ENCODE data around the gene FAM81A. TPM values are rescaled to one million over a fixed set of nuclear protein-coding genes. Genes with fewer than 3 reads are reported as not detected.
A peak's percentile ranks its signal among the peaks of the same experiment; 100 is the strongest.

FAM81A gene
- total RNA-seq, 4 donors from 2014 or later: 0.80 to 8.4 (median 4.6) TPM; not detected in 1

DNA sequence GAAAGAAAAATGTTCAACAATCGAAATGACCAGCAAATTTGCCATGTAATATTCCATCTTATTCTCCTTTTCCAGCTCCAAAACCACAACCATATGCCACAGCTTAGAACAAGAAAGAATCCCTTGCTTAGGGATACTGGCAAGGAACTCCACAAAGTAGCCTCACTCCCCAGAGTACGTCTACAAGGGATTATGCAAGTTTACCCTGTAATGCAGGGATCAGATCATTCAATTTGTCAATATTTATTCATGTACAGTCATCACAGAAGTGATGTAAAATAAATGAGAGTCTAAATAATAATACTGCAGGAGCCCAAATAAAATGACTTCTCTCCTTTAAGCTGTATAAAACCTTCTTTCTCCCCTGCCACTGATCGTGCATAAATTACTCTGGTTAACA lies 41.8 kb upstream of the FAM81A start:
- intact Hi-C loops (cut with DNase I; ENCODE audit: low total_unique reads): no loop called here
- Histone ChIP-seq H3K4me3 (no peak overlapping the region), H3K27ac (no peak overlapping the region), H3K4me1 (peaks cover 0 to 4% (median under 1%) of the 10 kb centered on the region in 4 donors), H3K36me3 (no peaks in the 10 kb centered on the region), H3K9me3 (no peaks in the 10 kb centered on the region), H3K27me3 (no peaks in the 10 kb centered on the region)
- TF ChIP-seq POLR2A (IDR thresholded peaks at IDR 0.05): no peak
- TF ChIP-seq, protein P1, sequence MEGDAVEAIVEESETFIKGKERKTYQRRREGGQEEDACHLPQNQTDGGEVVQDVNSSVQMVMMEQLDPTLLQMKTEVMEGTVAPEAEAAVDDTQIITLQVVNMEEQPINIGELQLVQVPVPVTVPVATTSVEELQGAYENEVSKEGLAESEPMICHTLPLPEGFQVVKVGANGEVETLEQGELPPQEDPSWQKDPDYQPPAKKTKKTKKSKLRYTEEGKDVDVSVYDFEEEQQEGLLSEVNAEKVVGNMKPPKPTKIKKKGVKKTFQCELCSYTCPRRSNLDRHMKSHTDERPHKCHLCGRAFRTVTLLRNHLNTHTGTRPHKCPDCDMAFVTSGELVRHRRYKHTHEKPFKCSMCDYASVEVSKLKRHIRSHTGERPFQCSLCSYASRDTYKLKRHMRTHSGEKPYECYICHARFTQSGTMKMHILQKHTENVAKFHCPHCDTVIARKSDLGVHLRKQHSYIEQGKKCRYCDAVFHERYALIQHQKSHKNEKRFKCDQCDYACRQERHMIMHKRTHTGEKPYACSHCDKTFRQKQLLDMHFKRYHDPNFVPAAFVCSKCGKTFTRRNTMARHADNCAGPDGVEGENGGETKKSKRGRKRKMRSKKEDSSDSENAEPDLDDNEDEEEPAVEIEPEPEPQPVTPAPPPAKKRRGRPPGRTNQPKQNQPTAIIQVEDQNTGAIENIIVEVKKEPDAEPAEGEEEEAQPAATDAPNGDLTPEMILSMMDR (IDR thresholded peaks at IDR 0.05): no peak
- no peak for TF ChIP-seq POLR2AphosphoS5 (IDR thresholded peaks at IDR 0.05)
- no peak for TF ChIP-seq EP300 (IDR thresholded peaks at IDR 0.05; ENCODE audit: low read depth)
- DNase-seq: no peak
- in situ Hi-C loops (cut with MboI; ENCODE audit: low pct_ligation_motif_present in 1 of 4, low pct_unique_long_range_greater_than_20kb in 1 of 4, low sequenced_read_pairs in 3 of 4): no loop called here
- WGBS, 2 donors (ENCODE audit: low coverage in 1 of 2): 41 to 58% methylated on average over 2 to 3 of the region's 3 CpGs

DNA sequence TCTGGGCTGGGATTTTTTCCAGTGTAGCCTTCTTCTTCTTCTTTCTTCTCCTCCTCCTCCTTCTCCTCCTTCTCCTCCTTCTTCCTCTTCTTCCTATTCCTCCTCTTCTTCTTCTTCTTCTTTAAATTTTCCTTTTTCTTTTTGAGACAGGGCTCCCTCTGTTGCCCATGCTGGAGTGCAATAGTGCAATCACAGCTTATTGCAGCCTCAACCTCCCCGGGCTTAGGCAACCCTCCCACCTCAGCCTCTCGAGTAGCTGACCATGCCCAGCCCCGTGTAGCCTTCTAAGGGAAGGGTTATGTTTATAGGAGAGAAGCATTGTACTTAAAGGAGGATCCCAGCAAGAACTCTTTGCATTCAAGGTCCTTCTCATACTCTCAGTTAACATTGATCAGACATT lies 41.3 kb upstream of the FAM81A start:
- no peak for TF ChIP-seq POLR2AphosphoS5 (IDR thresholded peaks at IDR 0.05)
- TF ChIP-seq POLR2A (IDR thresholded peaks at IDR 0.05): no peak
- TF ChIP-seq, protein P1 (IDR thresholded peaks at IDR 0.05): no peak
- no peak for TF ChIP-seq EP300 (IDR thresholded peaks at IDR 0.05; ENCODE audit: low read depth)
- Histone ChIP-seq H3K27me3 (no peaks in the 10 kb centered on the region), H3K27ac (no peak overlapping the region), H3K4me3 (no peak overlapping the region), H3K4me1 (peaks cover 0 to 8% (median 1%) of the 10 kb centered on the region in 4 donors), H3K36me3 (no peaks in the 10 kb centered on the region), H3K9me3 (no peaks in the 10 kb centered on the region)
- intact Hi-C loops (cut with DNase I; ENCODE audit: low total_unique reads): no loop called here
- WGBS, 2 donors (ENCODE audit: low coverage in 1 of 2): 20% methylated on average over 3 of the region's 3 CpGs; no CpG with 5 or more reads in 1 of the 2 donors
- in situ Hi-C loops (cut with MboI; ENCODE audit: low pct_ligation_motif_present in 1 of 4, low pct_unique_long_range_greater_than_20kb in 1 of 4, low sequenced_read_pairs in 3 of 4): no loop called here
- DNase-seq: no peak

DNA sequence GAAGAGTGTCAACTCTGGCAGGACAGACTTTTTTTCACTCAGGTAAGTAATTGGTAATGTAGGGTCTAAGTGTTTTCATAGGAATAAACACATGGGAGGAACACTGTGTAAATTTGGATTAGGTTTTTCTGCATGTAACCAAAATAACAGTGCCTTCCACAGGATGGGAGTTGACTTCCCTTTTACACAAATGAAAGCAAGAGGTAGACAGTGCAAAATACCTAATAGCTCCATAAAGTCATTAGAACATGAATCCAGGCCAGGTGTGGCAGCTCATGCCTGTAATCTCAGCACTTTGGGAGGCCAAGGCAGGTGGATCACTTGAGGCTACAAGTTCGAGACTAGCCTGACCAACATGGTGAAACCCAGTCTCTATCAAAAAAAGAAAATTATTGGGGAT lies 39.8 kb upstream of the FAM81A start:
- in situ Hi-C loops (cut with MboI; ENCODE audit: low pct_ligation_motif_present in 1 of 4, low pct_unique_long_range_greater_than_20kb in 1 of 4, low sequenced_read_pairs in 3 of 4) (no loop called here), intact Hi-C loops (cut with DNase I; ENCODE audit: low total_unique reads) (no loop called here)
- 67 to 83% methylated on average over 1 of the region's 1 CpG for WGBS, 2 donors (ENCODE audit: low coverage in 1 of 2)
- Histone ChIP-seq H3K9me3 (no peaks in the 10 kb centered on the region), H3K4me1 (peaks cover 0 to 14% (median 9%) of the 10 kb centered on the region in 4 donors), H3K4me3 (no peak overlapping the region), H3K27me3 (no peaks in the 10 kb centered on the region), H3K27ac (no peak overlapping the region), H3K36me3 (no peaks in the 10 kb centered on the region)
- DNase-seq: no peak
- TF ChIP-seq POLR2A (IDR thresholded peaks at IDR 0.05) (no peak), POLR2AphosphoS5 (IDR thresholded peaks at IDR 0.05) (no peak)

DNA sequence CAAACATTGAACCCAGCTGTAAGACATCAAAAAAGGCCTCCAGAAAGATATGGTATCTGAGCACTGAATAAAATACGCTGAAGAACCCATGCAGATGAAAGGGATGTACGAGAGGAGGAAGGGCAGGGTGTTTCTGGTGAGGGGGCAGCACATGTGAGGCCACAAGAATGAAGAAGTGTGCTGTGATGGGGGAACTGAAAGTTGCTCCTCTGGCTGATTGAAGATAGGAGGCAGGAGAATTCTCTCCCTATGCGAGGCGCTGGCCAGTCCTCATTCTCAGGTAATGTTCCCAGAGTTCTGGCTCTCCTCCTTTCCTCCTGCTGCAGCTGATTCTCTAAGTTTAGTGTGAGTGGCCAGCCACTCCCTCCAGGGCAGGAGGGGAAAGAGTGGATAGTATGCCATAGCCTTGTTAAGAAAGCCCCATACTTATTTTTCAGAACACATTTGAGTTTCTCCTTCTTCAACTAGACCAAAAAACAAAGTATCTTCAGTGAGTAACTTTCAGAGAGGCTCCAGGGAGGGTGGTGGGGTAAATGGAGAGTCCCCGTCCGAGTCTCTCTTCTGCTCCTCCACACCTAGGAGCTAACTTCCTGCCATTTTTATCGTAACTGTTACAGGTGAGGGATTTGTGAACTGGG lies 38.4 kb upstream of the FAM81A start:
- DNase-seq: peak; percentile 26
- Histone ChIP-seq H3K27ac (no peak overlapping the region), H3K9me3 (no peaks in the 10 kb centered on the region), H3K4me1 (peaks cover 0 to 14% (median 9%) of the 10 kb centered on the region in 4 donors), H3K27me3 (no peaks in the 10 kb centered on the region), H3K36me3 (no peaks in the 10 kb centered on the region), H3K4me3 (no peak overlapping the region)
- no peak for TF ChIP-seq POLR2AphosphoS5 (IDR thresholded peaks at IDR 0.05)
- TF ChIP-seq EP300 (IDR thresholded peaks at IDR 0.05; ENCODE audit: low read depth): no peak
- TF ChIP-seq, protein P1 (IDR thresholded peaks at IDR 0.05): no peak
- no peak for TF ChIP-seq POLR2A (IDR thresholded peaks at IDR 0.05)
- WGBS, 2 donors (ENCODE audit: low coverage in 1 of 2): 40 to 50% methylated on average over 5 to 7 of the region's 7 CpGs
- in situ Hi-C loops (cut with MboI; ENCODE audit: low pct_ligation_motif_present in 1 of 4, low pct_unique_long_range_greater_than_20kb in 1 of 4, low sequenced_read_pairs in 3 of 4): no loop called here
- intact Hi-C loops (cut with DNase I; ENCODE audit: low total_unique reads): no loop called here

Measured in transverse colon (tissue), 4 donors.